GM19239 (cell line): Measurements from ENCODE around the gene NR1D1.

Source experiments
- DNase-seq: peaks from one replicate; pipeline ENCODE4 v3.0.0; 2011; ENCODE audit warnings: low spot score; ENCODE audit not compliant: insufficient read length
- FAIRE-seq: peaks from 2 replicates; lab custom pipeline; 2011; peaks lifted over from hg19 to GRCh38; lab: Jason Lieb, UNC

The NR1D1 gene

GRCh38 chr17:40067710-40068109 is 32.7 kb downstream of the NR1D1 start:
- no peak for FAIRE-seq
- no peak for DNase-seq

DNA sequence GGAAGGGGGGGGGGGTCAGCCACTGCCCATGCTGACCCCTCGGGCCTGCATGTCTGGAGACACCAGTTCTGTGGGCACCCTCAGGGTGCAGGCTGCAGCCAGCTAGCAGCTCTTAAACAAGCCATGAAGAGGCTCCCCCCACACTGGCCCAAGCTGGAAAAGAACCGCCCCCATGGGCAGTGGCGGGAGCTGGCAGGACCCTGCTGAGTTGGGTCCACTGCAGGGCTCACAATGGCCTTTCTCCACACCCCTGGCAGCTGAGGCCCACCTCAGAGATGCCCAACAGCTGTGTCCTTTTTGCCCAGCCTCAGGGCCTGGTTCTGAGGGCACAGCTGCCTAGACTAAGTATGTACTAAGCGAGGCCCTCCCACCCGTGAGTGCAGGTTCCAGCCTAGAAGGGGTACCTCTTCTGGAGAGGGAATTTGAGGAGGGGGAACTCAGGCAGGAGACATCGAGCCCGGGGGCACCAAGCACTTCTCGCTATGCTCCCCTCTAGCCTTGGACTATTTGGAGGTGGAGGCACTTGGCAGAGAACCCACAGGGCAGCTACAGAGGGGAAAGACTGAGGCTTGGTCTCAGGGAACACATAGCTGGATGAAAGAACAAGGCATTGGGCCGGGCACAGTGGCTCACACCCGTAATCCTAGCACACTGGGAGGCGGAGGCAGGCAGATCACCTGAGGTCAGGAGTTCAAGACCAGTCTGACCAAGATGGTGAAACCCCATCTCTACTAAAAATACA is 34.4 kb downstream of the NR1D1 start:
- FAIRE-seq (no peak), DNase-seq (no peak)

DNA sequence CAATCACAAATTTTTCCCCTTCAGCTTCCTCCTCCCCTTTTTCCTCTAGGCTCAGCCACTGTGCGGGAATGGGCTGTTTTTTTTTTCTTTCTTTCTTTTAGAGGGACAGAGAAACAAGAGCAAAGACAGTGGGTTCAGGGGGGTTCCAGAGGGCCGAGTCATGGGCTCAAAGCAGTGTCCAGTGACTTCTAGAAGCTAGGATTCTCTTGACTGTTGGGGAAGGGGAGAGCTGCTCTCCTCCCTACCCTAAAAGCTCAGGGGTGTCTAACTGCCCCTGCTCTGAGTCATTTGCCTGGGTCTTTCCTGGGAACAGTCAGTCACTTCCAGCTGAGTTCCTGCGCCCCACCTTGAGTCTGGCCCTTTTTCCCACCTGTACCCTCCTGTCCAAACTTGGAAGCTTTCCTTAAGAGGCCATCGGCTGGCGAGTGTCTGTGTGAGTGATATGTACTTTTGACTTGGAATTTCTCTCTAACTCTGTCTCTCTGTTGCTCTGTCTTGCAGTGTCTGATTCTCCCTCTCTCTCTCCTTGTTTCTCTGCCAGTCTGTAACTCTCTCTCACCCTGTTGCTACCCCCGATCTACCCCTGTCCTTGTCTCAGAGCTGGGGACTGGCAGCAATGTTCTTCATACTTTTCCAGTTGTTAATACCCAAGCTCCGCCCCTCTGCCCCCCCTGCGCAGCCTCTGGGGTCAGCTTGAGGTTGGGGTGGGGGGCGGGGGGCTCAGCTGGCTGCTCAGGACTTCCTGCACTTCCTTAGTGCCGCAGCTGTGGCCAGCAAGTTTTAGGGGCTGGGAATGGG is 35.2 kb downstream of the NR1D1 start:
- DNase-seq (no peak), FAIRE-seq (no peak)

GRCh38 chr17:40063901-40064531 is 36.4 kb downstream of the NR1D1 start:
- FAIRE-seq (no peak), DNase-seq (no peak)

- DNase-seq (no peak), FAIRE-seq (no peak)
Observed at GRCh38 chr17:40063187-40063771, 37.1 kb downstream of the NR1D1 start.

DNA sequence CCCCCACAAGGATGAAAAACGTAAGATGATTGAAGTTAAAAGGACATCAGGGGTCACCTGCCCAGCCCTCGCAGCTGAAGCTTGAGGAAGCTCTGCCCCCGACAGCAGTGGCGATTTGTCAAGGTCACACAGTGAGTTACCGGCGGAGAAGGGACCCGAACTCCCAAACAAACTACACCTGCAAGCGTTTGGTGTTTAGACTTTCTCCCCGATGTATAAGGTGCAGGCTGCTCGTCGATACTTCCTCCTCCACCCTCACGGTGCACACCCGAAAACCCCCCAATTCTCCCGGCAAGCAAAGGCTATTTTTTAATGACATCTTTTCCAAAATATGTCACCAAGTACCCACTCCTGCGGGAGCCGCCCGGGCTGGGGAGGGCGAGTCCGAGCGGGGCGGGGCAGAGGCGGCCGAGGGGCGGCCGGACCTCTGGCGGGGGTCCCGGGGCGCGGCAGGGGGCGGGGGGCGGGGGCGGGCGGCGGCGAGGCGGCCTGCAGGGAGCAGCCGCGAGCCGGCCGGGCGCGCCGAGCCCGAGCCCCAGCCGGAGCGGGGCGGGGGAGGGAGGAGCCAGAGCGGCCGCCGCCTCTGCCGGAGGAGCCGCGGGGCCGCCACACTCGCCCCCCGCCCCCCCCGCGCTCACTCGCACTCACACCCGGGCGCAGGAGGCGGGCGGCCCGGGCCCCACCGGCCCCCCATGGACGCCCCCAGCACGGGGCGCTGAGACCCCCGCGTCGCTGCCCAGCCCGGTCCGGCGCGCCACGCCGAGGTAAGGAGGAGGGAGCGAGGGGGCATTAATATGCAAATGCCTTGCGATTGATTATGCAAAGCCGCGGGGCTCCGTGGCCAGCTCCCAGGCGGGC is 37.8 kb downstream of the NR1D1 start, which contains the start of gene THRA:
Gene THRA, plus strand, starts transcription at position 637 of the 858 bp plus-strand sequence. CDS start 11,524 bp downstream, outside the sequence.
- FAIRE-seq (peak; percentile 47), DNase-seq (peak; percentile 85)

DNA sequence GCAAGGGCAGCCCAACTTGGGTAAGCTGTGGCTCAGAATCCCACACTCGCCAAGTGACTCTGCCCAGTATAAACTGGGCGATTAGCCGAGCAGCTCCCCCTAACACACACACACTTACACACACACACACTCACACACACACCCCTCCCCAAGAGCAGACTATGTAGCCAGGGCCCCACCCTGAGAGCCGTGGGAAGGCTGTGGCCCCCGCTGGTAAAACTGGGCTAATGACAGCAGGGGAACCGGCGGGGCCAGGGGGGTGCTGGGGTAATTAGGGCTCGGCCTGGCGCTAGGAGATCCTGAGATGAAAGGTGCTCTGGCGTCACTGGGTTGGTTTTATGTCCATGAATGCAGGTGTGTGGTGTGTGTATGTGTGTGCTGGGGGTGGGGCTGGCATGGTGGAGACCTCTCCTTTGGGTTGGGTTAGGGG is 38.8 kb downstream of the NR1D1 start:
- DNase-seq (no peak), FAIRE-seq (no peak)

DNA sequence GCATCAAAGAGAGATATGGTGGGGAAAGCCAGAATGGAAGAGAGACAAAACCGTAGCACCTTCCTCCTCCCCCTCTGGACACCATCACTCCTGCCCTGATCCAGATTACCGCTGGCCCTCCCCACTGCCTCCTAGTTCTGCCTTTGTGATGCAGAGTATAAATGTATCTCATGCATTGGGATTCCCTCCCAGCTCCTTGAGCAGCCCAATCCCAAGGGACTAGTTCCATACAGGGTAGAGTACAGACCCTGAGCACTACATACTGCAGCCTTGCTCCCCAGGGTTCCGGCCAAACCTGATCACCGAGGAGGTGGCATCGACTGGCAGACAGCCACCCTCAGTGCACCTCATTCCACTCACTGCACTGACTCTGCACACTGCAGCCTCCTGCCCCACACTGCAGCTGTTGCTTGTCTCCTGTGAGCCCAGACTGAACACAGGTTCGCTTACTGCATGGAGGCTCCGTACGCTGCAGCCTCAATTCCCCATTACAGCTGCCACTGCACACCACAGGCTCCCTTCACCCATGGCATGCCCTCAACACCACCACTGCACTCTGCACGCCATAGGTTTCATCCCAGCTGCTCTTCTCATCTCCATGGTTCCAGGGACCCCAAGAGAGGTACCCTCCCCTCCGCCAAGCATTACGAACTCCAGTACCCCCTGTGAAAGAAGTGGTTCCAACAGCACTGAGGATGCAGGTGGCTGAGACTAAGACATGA is 39.3 kb downstream of the NR1D1 start:
- DNase-seq = no peak
- FAIRE-seq = no peak

- no peak for FAIRE-seq
- DNase-seq = no peak
Observed at GRCh38 chr17:40059729-40060475, 40.5 kb downstream of the NR1D1 start.

GRCh38 chr17:40058865-40059264 is 41.5 kb downstream of the NR1D1 start:
- DNase-seq (no peak), FAIRE-seq (no peak)

- DNase-seq = no peak
- no peak for FAIRE-seq
Observed at GRCh38 chr17:40058186-40058784, 42.1 kb downstream of the NR1D1 start.

- no peak for DNase-seq
- FAIRE-seq = no peak
Observed at GRCh38 chr17:40056379-40057015, 43.9 kb downstream of the NR1D1 start.
